HEK293 (cell line): ENCODE data around the gene C2orf74.

Experiments used
- ZNF530 ChIP-seq: fragments of 450-650 bp; formaldehyde crosslinking; IDR thresholded peaks from 2 replicates; pipeline ENCODE4 v1.5.1; 2016; ENCODE audit warnings: low read depth, missing biosample characterization, missing genetic modification characterization
- TF ChIP-seq, protein P1 (sequence below): fragments of 450-650 bp; formaldehyde crosslinking; IDR thresholded peaks from 2 replicates; pipeline ENCODE4 v1.5.1; 2016; ENCODE audit warnings: missing biosample characterization, missing genetic modification characterization

DNA sequence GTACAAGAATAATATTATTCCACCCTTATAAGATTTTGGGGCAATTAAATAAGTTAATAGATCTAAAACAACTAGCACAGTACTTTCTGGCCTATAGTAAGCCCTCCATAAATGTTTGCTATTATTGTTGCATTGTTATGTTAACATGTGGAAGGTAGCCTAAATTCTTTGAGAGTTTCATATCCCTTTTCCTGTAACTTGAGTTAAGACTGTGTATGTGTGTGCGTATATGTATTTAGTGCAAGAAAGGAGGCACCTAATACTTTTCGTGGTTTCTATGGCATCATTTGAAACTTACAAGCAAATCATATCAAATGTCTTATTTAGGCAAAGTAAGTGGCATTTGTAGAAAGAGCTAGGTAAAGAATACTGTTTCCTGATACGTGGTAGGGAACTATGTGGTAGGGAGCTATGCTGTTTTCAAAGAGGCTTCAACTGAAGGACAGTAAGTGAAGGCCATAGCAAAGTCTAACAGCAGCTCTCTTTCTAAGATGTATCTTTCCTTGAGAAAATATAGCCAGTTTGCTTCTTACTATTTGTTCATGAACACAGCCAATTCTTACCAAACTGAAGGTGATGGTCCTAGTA, 36.8 kb upstream of the C2orf74 start:
- TF ChIP-seq ZNF530 (tag by site-specific recombination) = no peak
- TF ChIP-seq, protein P1, sequence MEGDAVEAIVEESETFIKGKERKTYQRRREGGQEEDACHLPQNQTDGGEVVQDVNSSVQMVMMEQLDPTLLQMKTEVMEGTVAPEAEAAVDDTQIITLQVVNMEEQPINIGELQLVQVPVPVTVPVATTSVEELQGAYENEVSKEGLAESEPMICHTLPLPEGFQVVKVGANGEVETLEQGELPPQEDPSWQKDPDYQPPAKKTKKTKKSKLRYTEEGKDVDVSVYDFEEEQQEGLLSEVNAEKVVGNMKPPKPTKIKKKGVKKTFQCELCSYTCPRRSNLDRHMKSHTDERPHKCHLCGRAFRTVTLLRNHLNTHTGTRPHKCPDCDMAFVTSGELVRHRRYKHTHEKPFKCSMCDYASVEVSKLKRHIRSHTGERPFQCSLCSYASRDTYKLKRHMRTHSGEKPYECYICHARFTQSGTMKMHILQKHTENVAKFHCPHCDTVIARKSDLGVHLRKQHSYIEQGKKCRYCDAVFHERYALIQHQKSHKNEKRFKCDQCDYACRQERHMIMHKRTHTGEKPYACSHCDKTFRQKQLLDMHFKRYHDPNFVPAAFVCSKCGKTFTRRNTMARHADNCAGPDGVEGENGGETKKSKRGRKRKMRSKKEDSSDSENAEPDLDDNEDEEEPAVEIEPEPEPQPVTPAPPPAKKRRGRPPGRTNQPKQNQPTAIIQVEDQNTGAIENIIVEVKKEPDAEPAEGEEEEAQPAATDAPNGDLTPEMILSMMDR = no peak
